HG03442 (cell line): ENCODE results near the gene RNU1-3.
"Not testable (repeated sequence)": the region's sequence is repeated elsewhere in the genome, so short reads cannot be mapped to it uniquely, and the experiment has no call there.

ENCODE experiments used
- ATAC-seq: cut with Tn5 transposase; IDR thresholded peaks from one replicate; pipeline ENCODE4 v1.9.1; 2021; ENCODE audit warnings: mild to moderate bottlenecking, moderate library complexity; ENCODE audit not compliant: unreplicated experiment

RNU1-3 gene

GRCh38 chr1:16623337-16623736 lies 43.4 kb downstream of the RNU1-3 start:
- not testable (repeated sequence) for ATAC-seq

- not testable (repeated sequence) for ATAC-seq
Observed at GRCh38 chr1:16621681-16622315, 45.0 kb downstream of the RNU1-3 start.

GRCh38 chr1:16621300-16621658 lies 45.5 kb downstream of the RNU1-3 start:
- no peak for ATAC-seq

GRCh38 chr1:16619803-16620501 lies 46.8 kb downstream of the RNU1-3 start:
- not testable (repeated sequence) for ATAC-seq

GRCh38 chr1:16618719-16619118 lies 48.0 kb downstream of the RNU1-3 start:
- no peak for ATAC-seq

- no peak for ATAC-seq
Observed at GRCh38 chr1:16617778-16618580, 48.8 kb downstream of the RNU1-3 start.

GRCh38 chr1:16617114-16617631 lies 49.6 kb downstream of the RNU1-3 start:
- ATAC-seq = no peak
